Body of pancreas (tissue), 4 donors: ENCODE data around the gene LARP4B. TPM values are rescaled to one million over a fixed set of nuclear protein-coding genes. Genes with fewer than 3 reads are reported as not detected.

Source experiments
- ATAC-seq: fragments of 150-250 bp; one replicate; pipeline ENCODE4 v1.9.1; 2016
- DNase-seq, 4 donors: peaks; one replicate each; pipeline ENCODE4 v3.0.0-alpha.2; 2019
- H3K27ac ChIP-seq, 4 donors: fragments of 200-600 bp; sonication (generic); 1 replicate in 3 of 4; 2 replicates in 1 of 4; pipeline versions ENCODE4 v1.5.1 to v1.6.1; 2016 to 2019; ENCODE audit warnings: mild to moderate bottlenecking in 1 of 4, mixed read lengths in 1 of 4, moderate library complexity in 1 of 4
- H3K27me3 ChIP-seq, 2 donors: fragments of 200-600 bp; sonication (generic); one replicate each; pipeline ENCODE4 v1.6.0; 2016; ENCODE audit warnings: mild to moderate bottlenecking in 1 of 2
- H3K36me3 ChIP-seq, 2 donors: fragments of 200-600 bp; sonication (generic); replicated peaks in 1 of 2; 2 replicates each; pipeline ENCODE4 v1.5.1; 2016; ENCODE audit warnings: low read depth in 2 of 2; ENCODE audit not compliant: insufficient read depth in 1 of 2
- H3K4me1 ChIP-seq: fragments of 200-600 bp; sonication (generic); one replicate; pipeline ENCODE4 v1.6.0; 2016
- H3K4me3 ChIP-seq, 2 donors: fragments of 200-600 bp; sonication (generic); 1 replicate in 1 of 2; 2 replicates in 1 of 2; pipeline ENCODE4 v1.5.1; 2016 to 2019
- H3K9me3 ChIP-seq, 3 donors: fragments of 200-600 bp; sonication (generic); 1 replicate in 2 of 3; 2 replicates in 1 of 3; pipeline ENCODE4 v1.5.1; 2016
- CTCF ChIP-seq, 7 experiments: fragments of 450-650 bp in 4 of 7; fragments of 200-600 bp in 3 of 7; sonication (generic) in 3 of 7; IDR thresholded peaks; one replicate each; pipeline ENCODE4 v1.5.1; 2016 to 2019; ENCODE audit warnings: antibody characterized with exemption in 7 of 7
- POLR2A ChIP-seq, 3 donors: fragments of 450-650 bp; IDR thresholded peaks; one replicate each; pipeline ENCODE4 v1.6.1; 2016; ENCODE audit warnings: antibody characterized with exemption in 3 of 3, mild to moderate bottlenecking in 2 of 3
- WGBS, 2 donors: methylation state at CpG; one replicate each; pipeline ENCODE4 v1.1.5; 2017; 5-methylcytosine and 5-hydroxymethylcytosine counted together
- intact Hi-C: fragments of 100-400 bp; cut with DNase I; formaldehyde crosslinking; loops from one replicate; pipeline ENCODE4 v1.15.1; 2023
- total RNA-seq, 2 donors: library from RNA; depleted of rRNA; stranded (reverse); fragments of >200 nt; gene quantifications; one replicate each; pipeline ENCODE4 v1.1.0, GENCODE V29; 2016

LARP4B gene
- total RNA-seq, 2 donors from 2014 or later = 41.0 to 61.6 TPM

GRCh38 chr10:814536-815302 lies 116.8 kb downstream of the LARP4B start:
- Histone ChIP-seq H3K36me3 (peaks cover 15 to 34% of the 10 kb centered on the region in 2 donors), H3K4me3 (no peak overlapping the region), H3K4me1 (no peaks in the 10 kb centered on the region), H3K27ac (no peak overlapping the region), H3K27me3 (no peaks in the 10 kb centered on the region), H3K9me3 (no peaks in the 10 kb centered on the region)
- intact Hi-C loops = no loop called here
- ATAC-seq (no peak), DNase-seq (no peak)
- no peak for TF ChIP-seq POLR2A (IDR thresholded peaks at IDR 0.05)
- WGBS, 2 donors = 93 to 98% methylated on average over 34 of the region's 34 CpGs

GRCh38 chr10:813286-813685 lies 118.2 kb downstream of the LARP4B start:
- Histone ChIP-seq H3K36me3 (peaks cover 15 to 34% of the 10 kb centered on the region in 2 donors), H3K27me3 (no peaks in the 10 kb centered on the region), H3K4me3 (no peak overlapping the region), H3K27ac (no peak overlapping the region), H3K4me1 (no peaks in the 10 kb centered on the region), H3K9me3 (no peaks in the 10 kb centered on the region)
- intact Hi-C loops = no loop called here
- 90 to 93% methylated on average over 6 of the region's 6 CpGs for WGBS, 2 donors
- ATAC-seq = no peak
- TF ChIP-seq POLR2A (IDR thresholded peaks at IDR 0.05) (no peak), CTCF (IDR thresholded peaks at IDR 0.05) (no peak)
- DNase-seq = no peak

- 83 to 90% methylated on average over 18 to 19 of the region's 19 CpGs for WGBS, 2 donors
Observed at GRCh38 chr10:812787-813186, 118.7 kb downstream of the LARP4B start.

GRCh38 chr10:811379-812175 lies 119.9 kb downstream of the LARP4B start:
- Histone ChIP-seq H3K36me3 (peaks cover 8 to 34% of the 10 kb centered on the region in 2 donors), H3K4me1 (no peaks in the 10 kb centered on the region)
- DNase-seq = no peak

More at GRCh38 chr10:812787-813186, 118.7 kb downstream of the LARP4B start:
- Histone ChIP-seq H3K27me3 (no peaks in the 10 kb centered on the region), H3K4me1 (no peaks in the 10 kb centered on the region), H3K36me3 (peaks cover 15 to 31% of the 10 kb centered on the region in 2 donors), H3K9me3 (no peaks in the 10 kb centered on the region), H3K4me3 (no peak overlapping the region), H3K27ac (no peak overlapping the region)
- TF ChIP-seq POLR2A (IDR thresholded peaks at IDR 0.05) (no peak), CTCF (IDR thresholded peaks at IDR 0.05) (no peak)
- intact Hi-C loops = no loop called here
- ATAC-seq (no peak), DNase-seq (no peak)

More at GRCh38 chr10:811379-812175, 119.9 kb downstream of the LARP4B start:
- H3K4me3 ChIP-seq = no peak overlapping the region
- no peak for ATAC-seq
- no peaks in the 10 kb centered on the region for H3K9me3 ChIP-seq
- TF ChIP-seq CTCF (IDR thresholded peaks at IDR 0.05) (no peak), POLR2A (IDR thresholded peaks at IDR 0.05) (no peak)
- no peak overlapping the region for H3K27ac ChIP-seq
- H3K27me3 ChIP-seq = no peaks in the 10 kb centered on the region
- WGBS, 2 donors = 86 to 93% methylated on average over 9 of the region's 9 CpGs
- intact Hi-C loops = no loop called here
